ENCODE measurements around the gene COL20A1.

Gene COL20A1

GRCh38 chr20:63261795-63262528 lies 31.0 kb upstream of the COL20A1 start:
- Histone ChIP-seq H3K23ac (ENCODE audit: low read length in 2 of 2) (no peak overlapping the region), H3K9me3 (ENCODE audit: control insufficient read depth, low read length) (no peaks in the 10 kb centered on the region), H3K79me1 (replicated peaks; ENCODE audit: low read length, poor library complexity, severe bottlenecking) (no peaks in the 10 kb centered on the region), H3K9ac (ENCODE audit: low read length) (no peak overlapping the region), H2BK15ac (ENCODE audit: low read depth, poor library complexity, severe bottlenecking) (no peak overlapping the region), H3K4me1 (ENCODE audit: control insufficient read depth, insufficient read depth, low read depth, low read length) (peaks cover 39% of the 10 kb centered on the region), H3K4ac (ENCODE audit: low read depth in 1 of 2, low read length in 2 of 2) (no peak overlapping the region), H3K27me3 (ENCODE audit: control insufficient read depth in 1 of 2, insufficient read depth in 1 of 2, low read length in 2 of 2) (peaks cover 14 to 88% of the 10 kb centered on the region in 2 experiments), H2AFZ (ENCODE audit: low read depth, low read length) (no peak overlapping the region), H3K14ac (ENCODE audit: low read length in 2 of 2) (no peak overlapping the region), H3K4me3 (ENCODE audit: insufficient read depth in 1 of 2, low read depth in 1 of 2, low read length in 2 of 2) (no peak overlapping the region), H2BK120ac (ENCODE audit: low read depth, low read length) (no peak overlapping the region), H3K27ac (ENCODE audit: low read length, poor library complexity, severe bottlenecking) (no peak overlapping the region), H3K36me3 (ENCODE audit: control insufficient read depth in 1 of 2, insufficient read depth in 2 of 2, low read depth in 1 of 2, low read length in 2 of 2) (peaks cover 0 to 31% of the 10 kb centered on the region in 2 experiments), H2AK5ac (ENCODE audit: low read length, severe bottlenecking) (no peak overlapping the region), H4K91ac (ENCODE audit: low read length) (no peak overlapping the region), H2BK5ac (ENCODE audit: low read depth, low read length, poor library complexity, severe bottlenecking) (no peak overlapping the region), H3K18ac (ENCODE audit: low read depth in 1 of 2, low read length in 2 of 2) (no peak overlapping the region), H3K4me2 (ENCODE audit: low read length, poor library complexity, severe bottlenecking) (no peak overlapping the region), H4K8ac (ENCODE audit: low read length) (no peak overlapping the region), H2BK12ac (ENCODE audit: low read length in 2 of 2) (no peak overlapping the region)
- WGBS, result 75% methylated on average over 30 of the region's 30 CpGs
- no peak for DNase-seq

GRCh38 chr20:63262836-63263235 lies 30.1 kb upstream of the COL20A1 start:
- no peak for DNase-seq
- H4K91ac ChIP-seq (ENCODE audit: low read length), result no peak overlapping the region
- no peak overlapping the region for H3K4me3 ChIP-seq (ENCODE audit: insufficient read depth in 1 of 2, low read depth in 1 of 2, low read length in 2 of 2)
- no peak overlapping the region for H2AFZ ChIP-seq (ENCODE audit: low read depth, low read length)
- no peak overlapping the region for H2AK5ac ChIP-seq (ENCODE audit: low read length, severe bottlenecking)
- no peak overlapping the region for H2BK12ac ChIP-seq (ENCODE audit: low read length in 2 of 2)
- H3K18ac ChIP-seq (ENCODE audit: low read depth in 1 of 2, low read length in 2 of 2), result no peak overlapping the region
- no peak overlapping the region for H2BK120ac ChIP-seq (ENCODE audit: low read depth, low read length)
- no peak overlapping the region for H4K8ac ChIP-seq (ENCODE audit: low read length)
- no peak overlapping the region for H3K27ac ChIP-seq (ENCODE audit: low read length, poor library complexity, severe bottlenecking)
- no peak overlapping the region for H3K14ac ChIP-seq (ENCODE audit: low read length in 2 of 2)
- H3K36me3 ChIP-seq (ENCODE audit: control insufficient read depth in 1 of 2, insufficient read depth in 2 of 2, low read depth in 1 of 2, low read length in 2 of 2), result peaks cover 0 to 23% of the 10 kb centered on the region in 2 experiments
- H3K9me3 ChIP-seq (ENCODE audit: control insufficient read depth, low read length), result no peaks in the 10 kb centered on the region
- no peak overlapping the region for H3K23ac ChIP-seq (ENCODE audit: low read length in 2 of 2)
- H3K4ac ChIP-seq (ENCODE audit: low read depth in 1 of 2, low read length in 2 of 2), result no peak overlapping the region
- no peak overlapping the region for H3K9ac ChIP-seq (ENCODE audit: low read length)
- H3K4me2 ChIP-seq (ENCODE audit: low read length, poor library complexity, severe bottlenecking), result no peak overlapping the region
- peaks cover 14 to 88% of the 10 kb centered on the region in 2 experiments for H3K27me3 ChIP-seq (ENCODE audit: control insufficient read depth in 1 of 2, insufficient read depth in 1 of 2, low read length in 2 of 2)
- 83% methylated on average over 9 of the region's 9 CpGs for WGBS
- H2BK5ac ChIP-seq (ENCODE audit: low read depth, low read length, poor library complexity, severe bottlenecking), result no peak overlapping the region
- H3K4me1 ChIP-seq (ENCODE audit: control insufficient read depth, insufficient read depth, low read depth, low read length), result peaks cover 34% of the 10 kb centered on the region
- H2BK15ac ChIP-seq (ENCODE audit: low read depth, poor library complexity, severe bottlenecking), result peak overlapping the region; percentile 37
- no peaks in the 10 kb centered on the region for H3K79me1 ChIP-seq (replicated peaks; ENCODE audit: low read length, poor library complexity, severe bottlenecking)

- Histone ChIP-seq H3K4me3 (ENCODE audit: insufficient read depth in 1 of 2, low read depth in 1 of 2, low read length in 2 of 2) (no peak overlapping the region), H3K36me3 (ENCODE audit: control insufficient read depth in 1 of 2, insufficient read depth in 2 of 2, low read depth in 1 of 2, low read length in 2 of 2) (peaks cover 0 to 13% of the 10 kb centered on the region in 2 experiments), H3K27me3 (ENCODE audit: control insufficient read depth in 1 of 2, insufficient read depth in 1 of 2, low read length in 2 of 2) (peaks cover 14 to 88% of the 10 kb centered on the region in 2 experiments), H2BK15ac (ENCODE audit: low read depth, poor library complexity, severe bottlenecking) (no peak overlapping the region), H3K27ac (ENCODE audit: low read length, poor library complexity, severe bottlenecking) (no peak overlapping the region), H3K18ac (ENCODE audit: low read depth in 1 of 2, low read length in 2 of 2) (no peak overlapping the region), H3K4me1 (ENCODE audit: control insufficient read depth, insufficient read depth, low read depth, low read length) (peaks cover 38% of the 10 kb centered on the region), H2BK12ac (ENCODE audit: low read length in 2 of 2) (no peak overlapping the region), H4K91ac (ENCODE audit: low read length) (no peak overlapping the region), H2AFZ (ENCODE audit: low read depth, low read length) (no peak overlapping the region), H3K4ac (ENCODE audit: low read depth in 1 of 2, low read length in 2 of 2) (no peak overlapping the region), H3K4me2 (ENCODE audit: low read length, poor library complexity, severe bottlenecking) (no peak overlapping the region), H3K9ac (ENCODE audit: low read length) (no peak overlapping the region), H3K79me1 (replicated peaks; ENCODE audit: low read length, poor library complexity, severe bottlenecking) (no peaks in the 10 kb centered on the region), H3K9me3 (ENCODE audit: control insufficient read depth, low read length) (no peaks in the 10 kb centered on the region), H3K14ac (ENCODE audit: low read length in 2 of 2) (no peak overlapping the region), H3K23ac (ENCODE audit: low read length in 2 of 2) (no peak overlapping the region), H2BK5ac (ENCODE audit: low read depth, low read length, poor library complexity, severe bottlenecking) (no peak overlapping the region), H4K8ac (ENCODE audit: low read length) (no peak overlapping the region), H2BK120ac (ENCODE audit: low read depth, low read length) (no peak overlapping the region), H2AK5ac (ENCODE audit: low read length, severe bottlenecking) (peak overlapping the region; percentile 4)
- no peak for DNase-seq
- WGBS, result 93% methylated on average over 10 of the region's 10 CpGs
Observed at GRCh38 chr20:63264000-63264399, 29.0 kb upstream of the COL20A1 start.

- H3K23ac ChIP-seq (ENCODE audit: low read length in 2 of 2), result no peak overlapping the region
- H3K27me3 ChIP-seq (ENCODE audit: control insufficient read depth in 1 of 2, insufficient read depth in 1 of 2, low read length in 2 of 2), result peaks cover 14 to 88% of the 10 kb centered on the region in 2 experiments
- 86% methylated on average over 14 of the region's 14 CpGs for WGBS
- no peak overlapping the region for H3K4me2 ChIP-seq (ENCODE audit: low read length, poor library complexity, severe bottlenecking)
- no peak overlapping the region for H2AK5ac ChIP-seq (ENCODE audit: low read length, severe bottlenecking)
- H4K91ac ChIP-seq (ENCODE audit: low read length), result no peak overlapping the region
- peaks cover 43% of the 10 kb centered on the region for H3K4me1 ChIP-seq (ENCODE audit: control insufficient read depth, insufficient read depth, low read depth, low read length)
- H3K14ac ChIP-seq (ENCODE audit: low read length in 2 of 2), result no peak overlapping the region
- H3K4ac ChIP-seq (ENCODE audit: low read depth in 1 of 2, low read length in 2 of 2), result no peak overlapping the region
- no peak overlapping the region for H2BK120ac ChIP-seq (ENCODE audit: low read depth, low read length)
- no peak overlapping the region for H2BK12ac ChIP-seq (ENCODE audit: low read length in 2 of 2)
- no peaks in the 10 kb centered on the region for H3K79me1 ChIP-seq (replicated peaks; ENCODE audit: low read length, poor library complexity, severe bottlenecking)
- no peak overlapping the region for H2BK15ac ChIP-seq (ENCODE audit: low read depth, poor library complexity, severe bottlenecking)
- H2BK5ac ChIP-seq (ENCODE audit: low read depth, low read length, poor library complexity, severe bottlenecking), result no peak overlapping the region
- no peak for DNase-seq
- H3K9me3 ChIP-seq (ENCODE audit: control insufficient read depth, low read length), result no peaks in the 10 kb centered on the region
- H3K9ac ChIP-seq (ENCODE audit: low read length), result no peak overlapping the region
- no peak overlapping the region for H4K8ac ChIP-seq (ENCODE audit: low read length)
- peaks cover 0 to 12% of the 10 kb centered on the region in 2 experiments for H3K36me3 ChIP-seq (ENCODE audit: control insufficient read depth in 1 of 2, insufficient read depth in 2 of 2, low read depth in 1 of 2, low read length in 2 of 2)
- H3K4me3 ChIP-seq (ENCODE audit: insufficient read depth in 1 of 2, low read depth in 1 of 2, low read length in 2 of 2), result no peak overlapping the region
- H3K27ac ChIP-seq (ENCODE audit: low read length, poor library complexity, severe bottlenecking), result no peak overlapping the region
- H3K18ac ChIP-seq (ENCODE audit: low read depth in 1 of 2, low read length in 2 of 2), result no peak overlapping the region
- H2AFZ ChIP-seq (ENCODE audit: low read depth, low read length), result no peak overlapping the region
Observed at GRCh38 chr20:63264519-63264918, 28.5 kb upstream of the COL20A1 start.

Data from mesenchymal stem cell (in vitro differentiated cells and primary cell).